Thoracic aorta (tissue), 2 donors: ENCODE data around the gene PLCXD3. TPM values are rescaled to one million over a fixed set of nuclear protein-coding genes. Genes with fewer than 3 reads are reported as not detected.

ENCODE experiments used
- ATAC-seq: fragments of 150-250 bp; one replicate; pipeline ENCODE4 v1.8.0; 2017; ENCODE audit warnings: low read depth; ENCODE audit not compliant: insufficient number of reproducible peaks, low FRiP score
- DNase-seq: peaks from one replicate; pipeline ENCODE4 v3.0.0-alpha.2; 2020; ENCODE audit warnings: low spot score
- H3K27ac ChIP-seq, 2 donors: fragments of 200-600 bp; sonication (generic); 1 replicate in 1 of 2; 2 replicates in 1 of 2; pipeline ENCODE4 v1.5.1; 2016; ENCODE audit warnings: mild to moderate bottlenecking in 2 of 2, moderate library complexity in 2 of 2
- H3K27me3 ChIP-seq: fragments of 200-600 bp; sonication (generic); replicated peaks from 2 replicates; pipeline ENCODE4 v1.6.0; 2016; ENCODE audit warnings: mild to moderate bottlenecking; ENCODE audit not compliant: insufficient read depth
- H3K36me3 ChIP-seq: fragments of 200-600 bp; sonication (generic); one replicate; pipeline ENCODE4 v1.5.1; 2016
- H3K4me1 ChIP-seq, 2 donors: fragments of 200-600 bp; sonication (generic); 1 replicate in 1 of 2; 2 replicates in 1 of 2; pipeline versions ENCODE4 v1.5.1 to v1.6.0; 2016; ENCODE audit warnings: low read depth in 2 of 2, mild to moderate bottlenecking in 1 of 2; ENCODE audit not compliant: control insufficient read depth in 1 of 2
- H3K4me3 ChIP-seq: fragments of 200-600 bp; sonication (generic); 2 replicates; pipeline ENCODE4 v1.5.1; 2016; ENCODE audit warnings: mild to moderate bottlenecking
- H3K9me3 ChIP-seq: fragments of 200-600 bp; sonication (generic); 2 replicates; pipeline ENCODE4 v1.5.1; 2016
- CTCF ChIP-seq: fragments of 200-600 bp; sonication (generic); IDR thresholded peaks from one replicate; pipeline ENCODE4 v1.5.1; 2019; ENCODE audit warnings: antibody characterized with exemption
- total RNA-seq, 2 donors: library from RNA; depleted of rRNA; stranded (reverse); fragments of >200 nt; gene quantifications; one replicate each; pipeline versions ENCODE4 v1.1.0 to v1.2.3, GENCODE V29; 2016

Gene PLCXD3
- total RNA-seq, 2 donors from 2014 or later: 4.3 to 5.9 TPM

GRCh38 chr5:41414598-41414997 is 95.8 kb downstream of the PLCXD3 start:
- ATAC-seq: peak; percentile 52
- H3K27ac ChIP-seq: no peak overlapping the region
- H3K36me3 ChIP-seq: no peaks in the 10 kb centered on the region
- H3K4me1 ChIP-seq: peaks cover 0 to 4% of the 10 kb centered on the region in 2 donors
- TF ChIP-seq CTCF: no peak
- no peak for DNase-seq
- H3K9me3 ChIP-seq: no peaks in the 10 kb centered on the region
- no peaks in the 10 kb centered on the region for H3K27me3 ChIP-seq
- H3K4me3 ChIP-seq: no peak overlapping the region

GRCh38 chr5:41413074-41413473 is 97.3 kb downstream of the PLCXD3 start:
- H3K4me3 ChIP-seq: no peak overlapping the region
- no peaks in the 10 kb centered on the region for H3K9me3 ChIP-seq
- ATAC-seq: no peak
- no peaks in the 10 kb centered on the region for H3K36me3 ChIP-seq
- H3K27me3 ChIP-seq: no peaks in the 10 kb centered on the region
- TF ChIP-seq CTCF: no peak
- H3K4me1 ChIP-seq: no peaks in the 10 kb centered on the region
- no peak overlapping the region for H3K27ac ChIP-seq
- DNase-seq: no peak

- Histone ChIP-seq H3K4me3 (no peak overlapping the region), H3K36me3 (no peaks in the 10 kb centered on the region), H3K27ac (no peak overlapping the region), H3K9me3 (no peaks in the 10 kb centered on the region), H3K27me3 (no peaks in the 10 kb centered on the region), H3K4me1 (no peaks in the 10 kb centered on the region)
- no peak for ATAC-seq
- no peak for TF ChIP-seq CTCF
- no peak for DNase-seq
Observed at GRCh38 chr5:41412496-41412895, 97.9 kb downstream of the PLCXD3 start.

- Histone ChIP-seq H3K36me3 (no peaks in the 10 kb centered on the region), H3K4me3 (no peak overlapping the region), H3K9me3 (no peaks in the 10 kb centered on the region), H3K4me1 (no peaks in the 10 kb centered on the region), H3K27me3 (no peaks in the 10 kb centered on the region), H3K27ac (no peak overlapping the region)
- ATAC-seq (no peak), DNase-seq (no peak)
- no peak for TF ChIP-seq CTCF
Observed at GRCh38 chr5:41410737-41411136, 99.7 kb downstream of the PLCXD3 start.

GRCh38 chr5:41410307-41410706 is 100.1 kb downstream of the PLCXD3 start:
- H3K36me3 ChIP-seq: no peaks in the 10 kb centered on the region
- no peaks in the 10 kb centered on the region for H3K9me3 ChIP-seq
- ATAC-seq (no peak), DNase-seq (no peak)
- no peaks in the 10 kb centered on the region for H3K4me1 ChIP-seq
- H3K27ac ChIP-seq: no peak overlapping the region
- H3K4me3 ChIP-seq: no peak overlapping the region
- H3K27me3 ChIP-seq: no peaks in the 10 kb centered on the region
- no peak for TF ChIP-seq CTCF
